Caco-2 (cell line): ENCODE data around the gene KCNH2. TPM values are rescaled to one million over a fixed set of nuclear protein-coding genes. Genes with fewer than 3 reads are reported as not detected.

Experiments used
- BruUV-seq: library from RNA; stranded (reverse); fragments of 400-500 nt; replicated peaks from 2 replicates; lab custom pipeline; 2021; lab: Mats Ljungman, UMichigan
- CTCF ChIA-PET: fragments of 300-600 bp; sonication (Branson Sonifier 250); formaldehyde crosslinking; loops from one replicate; lab custom pipeline; 2022; ENCODE audit warnings: antibody characterized with exemption; lab: Charles Lee
- POLR2A ChIA-PET: fragments of 300-600 bp; sonication (Branson Sonifier 250); formaldehyde crosslinking; loops from one replicate; lab custom pipeline; 2022; ENCODE audit warnings: antibody characterized with exemption; lab: Charles Lee
- DNase-seq, 2 experiments: peaks; one replicate each; pipeline versions ENCODE4 v3.0.0 to v3.0.0-alpha.2; 2020 to 2022
- H3K27me3 ChIP-seq: replicated peaks from 2 replicates; pipeline ENCODE4 v1.6.0; 2011; ENCODE audit warnings: low read length; ENCODE audit not compliant: control insufficient read depth, insufficient read depth
- H3K36me3 ChIP-seq: 2 replicates; pipeline ENCODE4 v1.5.1; 2011; ENCODE audit warnings: low read length; ENCODE audit not compliant: control insufficient read depth, insufficient read depth
- H3K4me1 ChIP-seq: fragments of 250-450 bp; sonication (Bioruptor Pico); 2 replicates; pipeline ENCODE4 v1.5.1; 2020; ENCODE audit warnings: mild to moderate bottlenecking
- H3K4me3 ChIP-seq: 2 replicates; pipeline ENCODE4 v1.5.1; 2011; ENCODE audit warnings: low read depth, mild to moderate bottlenecking, control low read depth, low read length
- H3K9me3 ChIP-seq: fragments of 250-450 bp; sonication (Bioruptor Pico); 2 replicates; pipeline ENCODE4 v1.5.1; 2020; ENCODE audit warnings: mild to moderate bottlenecking, moderate library complexity
- H3K27ac Mint-ChIP-seq: one replicate; pipeline ENCODE4 v1.8.0; 2022; ENCODE audit warnings: mixed read lengths; ENCODE audit not compliant: unreplicated experiment
- H3K27me3 Mint-ChIP-seq: one replicate; pipeline ENCODE4 v1.8.0; 2022; ENCODE audit warnings: mixed read lengths; ENCODE audit not compliant: insufficient read depth, unreplicated experiment
- H3K36me3 Mint-ChIP-seq: one replicate; pipeline ENCODE4 v1.8.0; 2022; ENCODE audit warnings: mild to moderate bottlenecking, mixed read lengths; ENCODE audit not compliant: insufficient read depth, unreplicated experiment
- H3K4me1 Mint-ChIP-seq: one replicate; pipeline ENCODE4 v1.8.0; 2022; ENCODE audit warnings: low read depth, mixed read lengths; ENCODE audit not compliant: unreplicated experiment
- H3K4me3 Mint-ChIP-seq: one replicate; pipeline ENCODE4 v1.8.0; 2022; ENCODE audit warnings: mild to moderate bottlenecking, moderate library complexity, mixed read lengths; ENCODE audit not compliant: unreplicated experiment
- H3K9me3 Mint-ChIP-seq: one replicate; pipeline ENCODE4 v1.8.0; 2022; ENCODE audit warnings: mixed read lengths; ENCODE audit not compliant: unreplicated experiment
- CTCF ChIP-seq, 2 experiments: fragments of 200-600 bp in 1 of 2; IDR thresholded peaks; 1 replicate in 1 of 2; 2 replicates in 1 of 2; pipeline versions ENCODE4 v1.5.1 to v1.8.0; 2011 to 2022; ENCODE audit warnings: antibody characterized with exemption in 1 of 2, control low read depth in 1 of 2, inconsistent platforms in 1 of 2, low read depth in 1 of 2, low read length in 1 of 2, mild to moderate bottlenecking in 1 of 2, moderate library complexity in 1 of 2; ENCODE audit not compliant: insufficient read depth in 1 of 2, severe bottlenecking in 1 of 2, unreplicated experiment in 1 of 2
- intact Hi-C: fragments of 100-400 bp; cut with micrococcal nuclease; formaldehyde crosslinking; loops from one replicate; pipeline ENCODE4 v1.10.0; 2022; ENCODE audit not compliant: unreplicated experiment
- total RNA-seq: library from RNA; stranded (reverse); gene quantifications from 2 replicates; pipeline ENCODE4 v1.2.3, GENCODE V29; 2022

KCNH2 gene
- total RNA-seq, 1 experiment from 2014 or later = 0.66 TPM

DNA sequence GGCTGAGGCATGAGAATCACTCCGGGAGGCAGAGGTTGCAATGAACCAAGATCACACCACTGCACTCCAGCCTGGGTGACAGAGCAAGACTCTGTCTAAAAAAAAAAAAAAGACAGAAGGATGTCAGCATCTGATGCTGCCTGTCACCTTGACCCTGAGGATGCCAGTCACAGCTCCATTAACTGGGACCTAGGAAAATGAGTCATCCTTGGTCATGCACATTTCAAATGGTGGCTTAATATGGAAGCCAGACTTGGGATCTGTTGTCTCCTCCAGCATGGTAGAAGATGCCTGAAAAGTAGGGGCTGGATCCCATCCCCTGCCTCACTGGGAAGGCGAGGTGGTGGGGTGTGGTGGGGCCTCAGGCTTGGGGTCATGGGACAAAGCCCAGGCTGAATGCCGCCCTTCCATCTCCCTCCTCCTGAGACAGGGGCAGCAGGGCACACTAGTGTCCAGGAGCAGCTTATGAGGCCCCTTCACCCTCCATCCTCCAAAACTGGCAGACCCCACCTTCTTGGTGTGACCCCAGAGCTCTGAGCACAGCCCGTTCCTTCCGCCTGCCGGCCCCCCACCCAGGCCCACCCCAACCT lies 14.0 kb upstream of the KCNH2 start:
- Mint-ChIP-seq H3K4me1 (no peaks in the 10 kb centered on the region), H3K9me3 (peaks cover 19% of the 10 kb centered on the region), H3K4me3 (no peak overlapping the region), H3K36me3 (no peaks in the 10 kb centered on the region), H3K27me3 (no peaks in the 10 kb centered on the region), H3K27ac (no peak overlapping the region)
- CTCF ChIA-PET = interaction anchor here (0.6 to 1.1 kb wide), 2 partner anchors 17 to 152 kb away, joined by 3 to 5 read pairs; no protein-coding TSS in a partner anchor
- no peaks in the 10 kb centered on the region for H3K36me3 ChIP-seq
- no peaks in the 10 kb centered on the region for H3K4me1 ChIP-seq
- BruUV-seq = no TSS peak
- no peak for DNase-seq
- no peak overlapping the region for H3K4me3 ChIP-seq
- H3K9me3 ChIP-seq = peaks cover 14% of the 10 kb centered on the region
- POLR2A ChIA-PET = no interaction called here
- no peaks in the 10 kb centered on the region; the same call in 1 of the 2 replicates for H3K27me3 ChIP-seq
- no peak for TF ChIP-seq CTCF (IDR thresholded peaks at IDR 0.05; ENCODE audit: insufficient read depth in 1 of 2, low read depth in 1 of 2, low read length in 1 of 2, severe bottlenecking in 1 of 2, unreplicated experiment in 1 of 2)
- intact Hi-C loops = no loop called here

DNA sequence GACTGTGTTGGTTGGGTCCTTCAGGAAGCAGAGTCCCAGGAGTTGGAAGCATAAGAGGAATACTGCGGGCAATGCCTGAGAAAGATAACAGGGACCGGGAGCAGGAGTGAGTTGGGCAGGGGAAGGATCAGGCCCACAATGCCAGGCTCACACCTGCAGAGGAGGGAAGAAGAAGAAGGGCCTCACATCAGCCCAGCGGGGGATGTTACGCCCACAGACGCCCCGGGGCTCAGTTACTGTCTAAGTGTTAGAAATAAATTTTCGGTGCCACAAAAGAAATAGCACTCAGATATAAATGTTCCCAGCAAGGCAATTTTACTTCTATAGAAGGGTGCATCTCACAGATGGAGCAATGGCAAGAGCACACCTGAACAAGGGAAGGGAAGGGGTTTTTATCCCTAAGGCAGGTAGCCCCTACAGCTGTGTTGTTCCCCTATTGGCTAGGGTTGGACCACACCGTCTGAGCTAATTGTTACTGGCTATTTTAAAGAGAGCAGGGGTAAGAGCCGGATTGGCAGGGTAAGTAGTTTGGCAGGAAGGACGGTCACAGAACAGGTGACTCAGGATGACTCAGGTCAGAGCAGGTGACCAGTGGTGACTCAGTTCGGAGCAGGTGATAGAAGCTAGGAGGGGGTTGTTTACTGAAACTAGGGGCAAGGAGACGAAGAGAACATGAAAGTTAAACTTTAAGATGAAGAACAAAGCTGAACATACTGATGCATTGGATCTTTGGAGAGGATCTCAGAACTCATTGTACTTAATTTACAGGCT lies 12.5 kb upstream of the KCNH2 start, which contains the start of gene NOS3:
NOS3 (plus strand) TSS at position 602 of the 771 bp plus-strand sequence. CDS start 2,787 bp downstream, outside the sequence.
- no TSS peak for BruUV-seq
- intact Hi-C loops = no loop called here
- no peak within 1 kb of the TSS for H3K4me3 ChIP-seq
- H3K36me3 ChIP-seq = no peaks in the 10 kb centered on the region
- H3K9me3 Mint-ChIP-seq = peaks cover 19% of the 10 kb centered on the region
- H3K27me3 Mint-ChIP-seq = no peaks in the 10 kb centered on the region
- no peaks in the 10 kb centered on the region for H3K4me1 ChIP-seq
- H3K27ac Mint-ChIP-seq = no peak within 1 kb of the TSS
- no peak within 1 kb of the TSS for H3K4me3 Mint-ChIP-seq
- peaks cover 14% of the 10 kb centered on the region for H3K9me3 ChIP-seq
- ChIA-PET CTCF (interaction anchor here (0.6 kb wide), 1 partner anchor 562 kb away, joined by 3 read pairs; no protein-coding TSS in a partner anchor), POLR2A (no interaction called here)
- no peaks in the 10 kb centered on the region for H3K4me1 Mint-ChIP-seq
- no peak for DNase-seq
- no peaks in the 10 kb centered on the region for H3K36me3 Mint-ChIP-seq
- TF ChIP-seq CTCF (IDR thresholded peaks at IDR 0.05; ENCODE audit: insufficient read depth in 1 of 2, low read depth in 1 of 2, low read length in 1 of 2, severe bottlenecking in 1 of 2, unreplicated experiment in 1 of 2) = no peak
- H3K27me3 ChIP-seq = no peaks in the 10 kb centered on the region; the same call in 1 of the 2 replicates

GRCh38 chr7:150989456-150989855 lies 11.3 kb upstream of the KCNH2 start:
- no peak overlapping the region for H3K27ac Mint-ChIP-seq
- no peak overlapping the region for H3K4me3 Mint-ChIP-seq
- Histone ChIP-seq H3K9me3 (peaks cover 14% of the 10 kb centered on the region), H3K36me3 (no peaks in the 10 kb centered on the region), H3K4me3 (no peak overlapping the region), H3K4me1 (no peaks in the 10 kb centered on the region), H3K27me3 (no peaks in the 10 kb centered on the region; the same call in 1 of the 2 replicates)
- DNase-seq = no peak
- H3K36me3 Mint-ChIP-seq = no peaks in the 10 kb centered on the region
- ChIA-PET POLR2A (no interaction called here), CTCF (interaction anchor here (0.6 to 0.7 kb wide), 2 partner anchors 24 to 164 kb away, joined by 4 to 8 read pairs; no protein-coding TSS in a partner anchor)
- no TSS peak for BruUV-seq
- no peaks in the 10 kb centered on the region for H3K27me3 Mint-ChIP-seq
- H3K9me3 Mint-ChIP-seq = peaks cover 19% of the 10 kb centered on the region
- intact Hi-C loops = loop anchor here (5.0 kb wide), 1 partner anchor 212 kb away; no protein-coding TSS in a partner anchor
- no peak for TF ChIP-seq CTCF (IDR thresholded peaks at IDR 0.05; ENCODE audit: insufficient read depth in 1 of 2, low read depth in 1 of 2, low read length in 1 of 2, severe bottlenecking in 1 of 2, unreplicated experiment in 1 of 2)
- H3K4me1 Mint-ChIP-seq = no peaks in the 10 kb centered on the region
